ENCODE data around the gene KCNAB1. TPM values are rescaled to one million over a fixed set of nuclear protein-coding genes. Genes with fewer than 3 reads are reported as not detected.

KCNAB1 gene
- polyA plus RNA-seq, 2 donors: 0.61 to 1.3 TPM

DNA sequence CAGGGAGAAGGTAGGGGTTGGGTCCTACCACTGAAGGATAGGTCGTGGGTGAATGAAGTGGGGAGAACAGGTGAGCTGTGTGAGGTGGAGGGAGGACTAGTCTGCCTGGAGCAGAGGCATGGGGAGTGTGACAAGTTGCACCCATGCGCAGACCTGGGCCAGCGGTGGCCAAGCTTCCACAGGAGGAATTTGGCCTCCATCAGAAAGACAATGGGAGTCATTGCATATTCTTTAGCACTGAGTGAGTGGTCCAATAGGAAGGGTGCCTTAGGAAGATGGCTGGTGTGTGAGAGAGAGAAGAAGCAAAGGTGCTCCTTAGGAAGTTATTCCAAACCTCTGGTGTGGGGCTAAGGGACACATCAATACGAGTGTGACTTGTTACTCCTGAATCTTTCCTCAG is 191.1 kb downstream of the KCNAB1 start:
- no peaks in the 10 kb centered on the region for H3K27me3 ChIP-seq (ENCODE audit: control insufficient read depth in 1 of 2, insufficient read depth in 2 of 2, low read length in 2 of 2)
- WGBS, 2 donors: 87 to 90% methylated on average over 4 of the region's 4 CpGs

DNA sequence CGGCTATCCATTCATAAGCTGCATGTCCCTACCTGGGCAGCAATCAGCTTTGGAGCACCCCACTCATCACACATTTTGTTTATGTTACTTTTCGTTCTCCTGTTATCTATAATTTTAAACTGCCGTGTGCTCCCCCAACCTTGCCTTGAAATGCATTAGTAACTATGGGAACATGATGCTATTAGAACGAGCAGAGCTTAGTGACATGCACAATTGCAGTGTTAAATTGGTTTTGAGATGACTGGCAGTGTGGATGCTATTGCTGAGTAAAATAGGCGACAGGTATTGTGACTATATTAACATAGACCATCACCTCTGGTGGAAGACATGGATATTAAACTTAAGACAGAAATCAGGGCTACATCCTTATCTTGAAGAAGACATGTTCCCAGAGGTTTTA is 191.6 kb downstream of the KCNAB1 start:
- H3K4me1 ChIP-seq (ENCODE audit: control insufficient read depth in 2 of 2, insufficient read depth in 2 of 2, low read length in 1 of 2): no peaks in the 10 kb centered on the region
- no peak overlapping the region for H3K4me3 ChIP-seq (ENCODE audit: low read depth in 1 of 2, low read length in 2 of 2)
- H3K36me3 ChIP-seq (ENCODE audit: control insufficient read depth in 2 of 2, insufficient read depth in 2 of 2, low read length in 1 of 2): no peaks in the 10 kb centered on the region
- H3K9me3 ChIP-seq (ENCODE audit: control insufficient read depth in 2 of 2, insufficient read depth in 1 of 2, low read depth in 1 of 2, low read length in 1 of 2): no peaks in the 10 kb centered on the region
- 79 to 82% methylated on average over 5 of the region's 5 CpGs for whole genome bisulfite sequencing, 2 donors
- no peaks in the 10 kb centered on the region for H3K27me3 ChIP-seq (ENCODE audit: control insufficient read depth in 1 of 2, insufficient read depth in 2 of 2, low read length in 2 of 2)
- H3K27ac ChIP-seq (ENCODE audit: low read depth in 2 of 2, low read length in 1 of 2): no peak overlapping the region

More for the DNA sequence above, 191.1 kb downstream of the KCNAB1 start:
- H3K36me3 ChIP-seq (ENCODE audit: control insufficient read depth in 2 of 2, insufficient read depth in 2 of 2, low read length in 1 of 2): no peaks in the 10 kb centered on the region
- H3K4me3 ChIP-seq (ENCODE audit: low read depth in 1 of 2, low read length in 2 of 2): no peak overlapping the region
- H3K4me1 ChIP-seq (ENCODE audit: control insufficient read depth in 2 of 2, insufficient read depth in 2 of 2, low read length in 1 of 2): no peaks in the 10 kb centered on the region
- H3K9me3 ChIP-seq (ENCODE audit: control insufficient read depth in 2 of 2, insufficient read depth in 1 of 2, low read depth in 1 of 2, low read length in 1 of 2): no peaks in the 10 kb centered on the region
- no peak overlapping the region for H3K27ac ChIP-seq (ENCODE audit: low read depth in 2 of 2, low read length in 1 of 2)

DNA sequence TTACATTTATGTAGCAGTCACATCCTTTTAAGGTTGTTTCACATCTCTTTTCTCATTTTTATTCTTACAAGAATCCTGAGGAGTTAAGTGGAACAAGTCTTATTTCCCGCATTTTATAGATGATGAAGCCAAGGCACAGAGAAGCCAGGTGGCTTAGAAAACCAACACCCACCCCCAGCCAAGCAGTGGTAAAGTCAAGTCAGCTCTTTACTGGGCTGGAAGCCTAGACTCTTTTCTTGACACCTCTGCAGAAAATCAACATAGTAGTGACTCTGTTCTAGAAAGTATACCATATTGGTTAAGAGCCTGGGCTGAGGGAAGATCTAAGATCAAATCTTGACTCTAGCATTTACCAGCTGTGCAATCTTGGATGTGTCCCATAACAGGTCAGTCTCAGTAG is 195.7 kb downstream of the KCNAB1 start:
- H3K27me3 ChIP-seq (ENCODE audit: control insufficient read depth in 1 of 2, insufficient read depth in 2 of 2, low read length in 2 of 2): no peaks in the 10 kb centered on the region
- no peak overlapping the region for H3K4me3 ChIP-seq (ENCODE audit: low read depth in 1 of 2, low read length in 2 of 2)
- no peaks in the 10 kb centered on the region for H3K4me1 ChIP-seq (ENCODE audit: control insufficient read depth in 2 of 2, insufficient read depth in 2 of 2, low read length in 1 of 2)
- no peak overlapping the region for H3K27ac ChIP-seq (ENCODE audit: low read depth in 2 of 2, low read length in 1 of 2)
- H3K9me3 ChIP-seq (ENCODE audit: control insufficient read depth in 2 of 2, insufficient read depth in 1 of 2, low read depth in 1 of 2, low read length in 1 of 2): no peaks in the 10 kb centered on the region
- no peaks in the 10 kb centered on the region for H3K36me3 ChIP-seq (ENCODE audit: control insufficient read depth in 2 of 2, insufficient read depth in 2 of 2, low read length in 1 of 2)
- WGBS, 2 donors: 88 to 93% methylated on average over 1 of the region's 1 CpG

DNA sequence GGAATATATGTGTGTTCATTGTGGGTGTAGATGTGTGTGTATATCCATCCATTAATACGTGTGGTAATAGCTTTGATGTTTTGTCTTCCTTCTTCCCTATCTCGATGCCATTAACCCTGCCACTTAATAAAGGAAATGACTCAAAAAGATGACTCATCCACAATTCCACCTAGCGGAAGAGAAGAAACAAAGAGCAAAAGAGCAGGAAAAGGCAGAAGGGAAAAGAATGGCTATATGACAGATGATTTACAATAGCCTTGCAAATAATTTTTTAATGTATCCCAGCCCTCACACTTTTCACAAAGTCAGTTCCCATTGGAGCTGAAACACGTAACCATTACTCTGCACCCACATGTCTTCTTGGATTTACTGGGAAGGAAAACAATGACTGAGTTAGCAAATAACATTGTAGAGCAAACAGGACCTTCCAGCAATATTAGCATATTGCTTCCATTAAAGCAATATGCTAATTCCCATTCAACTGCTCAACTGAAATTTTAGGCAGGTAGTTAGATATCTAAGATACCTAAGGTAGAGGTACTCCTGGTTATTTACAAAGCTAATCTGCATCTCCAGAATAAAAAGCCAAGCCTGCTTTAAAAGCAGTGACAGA is 197.2 kb downstream of the KCNAB1 start:
- Histone ChIP-seq H3K4me1 (ENCODE audit: control insufficient read depth in 2 of 2, insufficient read depth in 2 of 2, low read length in 1 of 2) (no peaks in the 10 kb centered on the region), H3K36me3 (ENCODE audit: control insufficient read depth in 2 of 2, insufficient read depth in 2 of 2, low read length in 1 of 2) (no peaks in the 10 kb centered on the region), H3K4me3 (ENCODE audit: low read depth in 1 of 2, low read length in 2 of 2) (no peak overlapping the region), H3K9me3 (ENCODE audit: control insufficient read depth in 2 of 2, insufficient read depth in 1 of 2, low read depth in 1 of 2, low read length in 1 of 2) (no peaks in the 10 kb centered on the region), H3K27me3 (ENCODE audit: control insufficient read depth in 1 of 2, insufficient read depth in 2 of 2, low read length in 2 of 2) (no peaks in the 10 kb centered on the region), H3K27ac (ENCODE audit: low read depth in 2 of 2, low read length in 1 of 2) (no peak overlapping the region)
- WGBS, 2 donors: 37 to 38% methylated on average over 4 of the region's 4 CpGs

DNA sequence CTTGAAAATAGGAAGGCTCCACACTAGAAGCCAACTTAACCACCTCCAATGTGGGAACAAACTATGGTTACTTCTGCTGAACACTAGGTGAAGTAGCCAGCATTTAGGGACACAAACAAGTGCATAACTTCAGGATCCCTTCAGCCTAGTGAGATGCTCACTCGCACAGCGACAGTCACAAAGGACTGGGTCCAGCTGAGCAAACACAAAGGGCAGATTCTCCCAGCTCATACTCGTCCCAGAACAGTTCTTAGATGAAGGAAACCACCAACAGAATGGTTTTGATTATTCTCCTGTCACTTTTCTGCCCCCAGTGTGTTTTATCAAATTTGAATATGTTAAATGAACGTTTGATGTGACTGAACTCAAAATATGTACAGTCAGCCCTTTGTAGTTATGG is 201.6 kb downstream of the KCNAB1 start:
- H3K4me3 ChIP-seq (ENCODE audit: low read depth in 1 of 2, low read length in 2 of 2): no peak overlapping the region
- no peak overlapping the region for H3K27ac ChIP-seq (ENCODE audit: low read depth in 2 of 2, low read length in 1 of 2)
- no peaks in the 10 kb centered on the region for H3K9me3 ChIP-seq (ENCODE audit: control insufficient read depth in 2 of 2, insufficient read depth in 1 of 2, low read depth in 1 of 2, low read length in 1 of 2)
- 60 to 63% methylated on average over 4 of the region's 4 CpGs for WGBS, 2 donors
- no peaks in the 10 kb centered on the region for H3K27me3 ChIP-seq (ENCODE audit: control insufficient read depth in 1 of 2, insufficient read depth in 2 of 2, low read length in 2 of 2)
- no peaks in the 10 kb centered on the region for H3K36me3 ChIP-seq (ENCODE audit: control insufficient read depth in 2 of 2, insufficient read depth in 2 of 2, low read length in 1 of 2)
- H3K4me1 ChIP-seq (ENCODE audit: control insufficient read depth in 2 of 2, insufficient read depth in 2 of 2, low read length in 1 of 2): no peaks in the 10 kb centered on the region

DNA sequence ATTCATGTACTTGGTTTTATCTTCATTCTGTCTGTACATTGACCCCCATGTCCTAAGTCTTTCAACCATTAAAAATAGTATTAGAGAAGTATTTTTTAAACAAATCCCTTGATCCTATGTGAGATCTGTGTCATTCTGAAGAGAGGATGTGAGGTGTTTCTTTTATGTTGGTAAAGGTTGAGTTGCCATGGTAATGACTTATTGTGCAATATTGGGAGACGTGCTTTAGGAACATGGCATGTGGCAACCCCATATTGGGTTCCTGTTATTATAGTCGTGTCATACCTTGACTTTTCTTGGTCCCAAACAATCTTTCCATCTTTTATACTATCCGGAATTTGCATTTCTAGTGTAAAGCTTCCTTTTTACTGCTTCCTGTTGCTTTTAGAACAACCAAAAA is 203.1 kb downstream of the KCNAB1 start:
- H3K4me1 ChIP-seq (ENCODE audit: control insufficient read depth in 2 of 2, insufficient read depth in 2 of 2, low read length in 1 of 2): no peaks in the 10 kb centered on the region
- H3K9me3 ChIP-seq (ENCODE audit: control insufficient read depth in 2 of 2, insufficient read depth in 1 of 2, low read depth in 1 of 2, low read length in 1 of 2): no peaks in the 10 kb centered on the region
- no peaks in the 10 kb centered on the region for H3K36me3 ChIP-seq (ENCODE audit: control insufficient read depth in 2 of 2, insufficient read depth in 2 of 2, low read length in 1 of 2)
- no peak overlapping the region for H3K27ac ChIP-seq (ENCODE audit: low read depth in 2 of 2, low read length in 1 of 2)
- 47 to 52% methylated on average over 3 of the region's 3 CpGs for WGBS, 2 donors
- no peaks in the 10 kb centered on the region for H3K27me3 ChIP-seq (ENCODE audit: control insufficient read depth in 1 of 2, insufficient read depth in 2 of 2, low read length in 2 of 2)
- no peak overlapping the region for H3K4me3 ChIP-seq (ENCODE audit: low read depth in 1 of 2, low read length in 2 of 2)

DNA sequence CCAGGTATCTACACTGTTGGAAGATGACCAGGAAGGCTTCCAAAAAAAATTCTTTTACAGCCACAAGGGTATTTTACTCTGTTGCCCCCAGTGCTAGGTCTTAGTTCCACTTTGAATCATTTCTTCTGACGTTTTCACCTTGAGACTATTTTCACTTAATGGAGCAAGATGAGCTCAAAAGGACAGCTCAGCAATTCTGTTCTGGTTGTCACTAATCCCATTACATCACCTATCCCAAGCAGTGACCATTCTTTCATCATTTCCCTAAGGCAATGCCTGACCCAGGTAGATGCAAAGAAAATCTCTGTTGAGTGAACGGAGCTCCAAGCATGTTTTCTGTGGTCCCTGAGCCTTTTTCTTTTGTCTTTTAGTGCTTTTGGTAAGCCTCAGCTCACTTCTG is 210.0 kb downstream of the KCNAB1 start:
- Histone ChIP-seq H3K27me3 (ENCODE audit: control insufficient read depth in 1 of 2, insufficient read depth in 2 of 2, low read length in 2 of 2) (no peaks in the 10 kb centered on the region), H3K4me1 (ENCODE audit: control insufficient read depth in 2 of 2, insufficient read depth in 2 of 2, low read length in 1 of 2) (no peaks in the 10 kb centered on the region), H3K36me3 (ENCODE audit: control insufficient read depth in 2 of 2, insufficient read depth in 2 of 2, low read length in 1 of 2) (no peaks in the 10 kb centered on the region), H3K9me3 (ENCODE audit: control insufficient read depth in 2 of 2, insufficient read depth in 1 of 2, low read depth in 1 of 2, low read length in 1 of 2) (no peaks in the 10 kb centered on the region), H3K4me3 (ENCODE audit: low read depth in 1 of 2, low read length in 2 of 2) (no peak overlapping the region), H3K27ac (ENCODE audit: low read depth in 2 of 2, low read length in 1 of 2) (no peak overlapping the region)
- WGBS, 2 donors: 62 to 65% methylated on average over 2 of the region's 2 CpGs

DNA sequence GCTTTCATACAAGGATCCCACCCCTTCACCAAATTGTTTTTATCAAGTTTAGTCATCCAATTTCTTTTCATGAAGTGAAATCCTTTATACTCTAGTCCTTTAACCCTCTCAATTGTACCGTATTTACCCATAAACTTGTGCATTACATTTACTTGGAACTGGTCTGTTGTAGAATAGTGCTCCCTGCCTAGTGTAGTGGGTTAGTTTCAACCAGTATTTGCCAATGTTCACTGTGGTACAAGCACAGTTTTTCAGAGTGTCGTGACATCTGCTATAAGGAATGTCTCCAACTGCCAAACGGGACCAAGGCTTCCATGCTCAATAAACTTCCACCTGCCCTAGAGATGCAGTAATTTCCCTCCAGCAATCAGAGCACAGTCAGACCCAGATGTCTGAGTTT is 211.9 kb downstream of the KCNAB1 start:
- Histone ChIP-seq H3K36me3 (ENCODE audit: control insufficient read depth in 2 of 2, insufficient read depth in 2 of 2, low read length in 1 of 2) (no peaks in the 10 kb centered on the region), H3K27me3 (ENCODE audit: control insufficient read depth in 1 of 2, insufficient read depth in 2 of 2, low read length in 2 of 2) (no peaks in the 10 kb centered on the region)

DNA sequence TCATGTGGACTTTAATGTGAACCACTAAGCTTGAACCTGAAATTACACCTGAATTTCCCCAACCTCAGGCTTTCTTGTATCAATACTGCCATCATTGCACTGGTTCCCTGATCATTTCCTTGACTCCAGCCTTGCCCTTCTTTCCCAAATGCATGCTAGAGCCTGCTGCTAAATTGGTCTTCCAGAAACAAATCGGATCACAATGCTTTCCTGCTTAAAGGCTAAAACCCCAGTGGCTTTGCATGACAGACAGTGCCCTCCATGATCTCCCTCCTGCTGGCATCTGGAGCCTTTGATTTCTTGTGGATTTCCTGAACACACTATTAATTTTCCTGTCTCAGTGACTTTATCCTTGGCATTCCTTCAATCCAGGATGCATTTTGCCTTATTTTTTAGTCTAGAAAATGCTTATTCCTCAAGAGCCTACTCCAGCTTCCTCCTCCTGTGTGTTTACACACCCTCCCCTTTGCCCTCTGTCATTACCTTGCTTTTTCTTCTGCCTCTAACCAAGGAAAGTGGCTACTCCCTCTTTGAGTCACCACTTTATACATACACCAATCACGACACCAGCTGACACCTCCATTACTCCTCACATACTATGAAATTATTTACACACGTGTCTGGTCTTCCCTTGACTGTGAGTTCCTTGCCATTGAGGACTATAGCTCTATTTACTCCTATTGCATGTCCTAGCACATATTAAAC is 214.6 kb downstream of the KCNAB1 start:
- Histone ChIP-seq H3K27me3 (ENCODE audit: control insufficient read depth in 1 of 2, insufficient read depth in 2 of 2, low read length in 2 of 2) (no peaks in the 10 kb centered on the region), H3K9me3 (ENCODE audit: control insufficient read depth in 2 of 2, insufficient read depth in 1 of 2, low read depth in 1 of 2, low read length in 1 of 2) (no peaks in the 10 kb centered on the region), H3K4me1 (ENCODE audit: control insufficient read depth in 2 of 2, insufficient read depth in 2 of 2, low read length in 1 of 2) (no peaks in the 10 kb centered on the region), H3K4me3 (ENCODE audit: low read depth in 1 of 2, low read length in 2 of 2) (no peak overlapping the region), H3K27ac (ENCODE audit: low read depth in 2 of 2, low read length in 1 of 2) (no peak overlapping the region), H3K36me3 (ENCODE audit: control insufficient read depth in 2 of 2, insufficient read depth in 2 of 2, low read length in 1 of 2) (no peaks in the 10 kb centered on the region)
- WGBS, 2 donors: 42 to 44% methylated on average over 3 of the region's 3 CpGs

More for the DNA sequence above, 211.9 kb downstream of the KCNAB1 start:
- Histone ChIP-seq H3K9me3 (ENCODE audit: control insufficient read depth in 2 of 2, insufficient read depth in 1 of 2, low read depth in 1 of 2, low read length in 1 of 2) (no peaks in the 10 kb centered on the region), H3K4me3 (ENCODE audit: low read depth in 1 of 2, low read length in 2 of 2) (no peak overlapping the region), H3K4me1 (ENCODE audit: control insufficient read depth in 2 of 2, insufficient read depth in 2 of 2, low read length in 1 of 2) (no peaks in the 10 kb centered on the region), H3K27ac (ENCODE audit: low read depth in 2 of 2, low read length in 1 of 2) (no peak overlapping the region)
- 78 to 82% methylated on average over 3 of the region's 3 CpGs for WGBS, 2 donors

DNA sequence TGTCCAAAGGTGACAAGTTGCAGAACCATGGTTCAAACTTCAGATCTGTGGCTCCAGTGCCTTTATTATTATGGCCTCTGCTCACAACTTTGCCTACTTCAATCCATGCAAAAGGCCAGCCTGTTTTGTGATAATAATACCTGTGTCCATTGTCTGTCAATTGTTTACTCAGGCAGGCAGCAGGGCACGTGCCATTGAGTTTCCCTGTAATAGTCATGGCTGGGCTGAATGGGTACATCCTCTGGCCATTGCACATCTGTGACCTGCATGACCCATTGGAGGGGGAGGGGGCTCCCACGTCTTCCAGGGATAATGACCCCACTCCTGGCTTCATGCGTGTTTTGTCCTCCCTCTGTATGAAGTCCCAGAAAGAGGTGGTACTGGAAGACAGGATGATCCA is 219.1 kb downstream of the KCNAB1 start:
- H3K36me3 ChIP-seq (ENCODE audit: control insufficient read depth in 2 of 2, insufficient read depth in 2 of 2, low read length in 1 of 2): no peaks in the 10 kb centered on the region
- no peak overlapping the region for H3K4me3 ChIP-seq (ENCODE audit: low read depth in 1 of 2, low read length in 2 of 2)
- H3K9me3 ChIP-seq (ENCODE audit: control insufficient read depth in 2 of 2, insufficient read depth in 1 of 2, low read depth in 1 of 2, low read length in 1 of 2): no peaks in the 10 kb centered on the region
- no peaks in the 10 kb centered on the region for H3K27me3 ChIP-seq (ENCODE audit: control insufficient read depth in 1 of 2, insufficient read depth in 2 of 2, low read length in 2 of 2)
- WGBS, 2 donors: 60% methylated on average over 3 of the region's 3 CpGs
- H3K4me1 ChIP-seq (ENCODE audit: control insufficient read depth in 2 of 2, insufficient read depth in 2 of 2, low read length in 1 of 2): no peaks in the 10 kb centered on the region
- no peak overlapping the region for H3K27ac ChIP-seq (ENCODE audit: low read depth in 2 of 2, low read length in 1 of 2)

Data from esophagus (tissue), 2 donors.